Sigmoid colon (tissue), 4 donors: ENCODE data around the gene ZFYVE28.

ENCODE experiments used
- EP300 ChIP-seq, 4 donors: sonication (generic); formaldehyde crosslinking; IDR thresholded peaks; one replicate each; pipeline ENCODE4 v1.6.1; 2017; ENCODE audit warnings: antibody characterized with exemption in 4 of 4
- POLR2A ChIP-seq, 2 donors: fragments of 450-650 bp; IDR thresholded peaks; one replicate each; pipeline ENCODE4 v1.6.1; 2016; ENCODE audit warnings: antibody characterized with exemption in 2 of 2, mild to moderate bottlenecking in 2 of 2, moderate library complexity in 2 of 2
- POLR2AphosphoS5 ChIP-seq, 4 donors: sonication (generic); formaldehyde crosslinking; IDR thresholded peaks; one replicate each; pipeline ENCODE4 v1.6.1; 2017; ENCODE audit warnings: antibody characterized with exemption in 4 of 4
- TF ChIP-seq, protein P1 (sequence below), 4 experiments: fragments of 450-650 bp in 3 of 4; fragments of 200-600 bp in 1 of 4; IDR thresholded peaks; one replicate each; pipeline ENCODE4 v1.5.1; 2016 to 2019; ENCODE audit warnings: antibody characterized with exemption in 4 of 4, mild to moderate bottlenecking in 3 of 4, moderate library complexity in 2 of 4

DNA sequence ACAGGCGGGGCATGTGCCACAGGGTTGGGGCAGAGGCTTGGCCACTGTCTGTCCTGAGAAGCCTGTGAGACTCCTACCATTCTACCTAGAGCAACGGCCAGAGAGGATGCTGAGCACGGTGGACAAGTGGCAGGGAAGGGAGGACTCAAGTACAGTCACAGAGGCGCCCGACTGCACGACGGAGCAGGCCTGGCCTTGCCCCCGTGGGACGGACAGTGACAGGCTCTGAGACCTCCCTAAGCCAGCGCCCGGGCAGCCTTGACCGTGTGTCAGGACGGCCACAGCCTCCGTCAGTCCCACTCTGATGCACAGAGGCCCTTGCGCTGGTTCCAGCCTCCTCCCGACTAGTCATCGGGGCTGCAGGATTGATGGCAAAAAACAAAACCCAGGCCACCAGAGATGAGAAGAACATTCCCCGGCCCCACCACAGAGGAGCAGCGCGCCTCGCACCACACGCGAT, 119.9 kb downstream of the ZFYVE28 start:
- no peak for TF ChIP-seq POLR2A (IDR thresholded peaks at IDR 0.05)
- TF ChIP-seq, protein P1, sequence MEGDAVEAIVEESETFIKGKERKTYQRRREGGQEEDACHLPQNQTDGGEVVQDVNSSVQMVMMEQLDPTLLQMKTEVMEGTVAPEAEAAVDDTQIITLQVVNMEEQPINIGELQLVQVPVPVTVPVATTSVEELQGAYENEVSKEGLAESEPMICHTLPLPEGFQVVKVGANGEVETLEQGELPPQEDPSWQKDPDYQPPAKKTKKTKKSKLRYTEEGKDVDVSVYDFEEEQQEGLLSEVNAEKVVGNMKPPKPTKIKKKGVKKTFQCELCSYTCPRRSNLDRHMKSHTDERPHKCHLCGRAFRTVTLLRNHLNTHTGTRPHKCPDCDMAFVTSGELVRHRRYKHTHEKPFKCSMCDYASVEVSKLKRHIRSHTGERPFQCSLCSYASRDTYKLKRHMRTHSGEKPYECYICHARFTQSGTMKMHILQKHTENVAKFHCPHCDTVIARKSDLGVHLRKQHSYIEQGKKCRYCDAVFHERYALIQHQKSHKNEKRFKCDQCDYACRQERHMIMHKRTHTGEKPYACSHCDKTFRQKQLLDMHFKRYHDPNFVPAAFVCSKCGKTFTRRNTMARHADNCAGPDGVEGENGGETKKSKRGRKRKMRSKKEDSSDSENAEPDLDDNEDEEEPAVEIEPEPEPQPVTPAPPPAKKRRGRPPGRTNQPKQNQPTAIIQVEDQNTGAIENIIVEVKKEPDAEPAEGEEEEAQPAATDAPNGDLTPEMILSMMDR (IDR thresholded peaks at IDR 0.05), result no peak
- TF ChIP-seq POLR2AphosphoS5 (IDR thresholded peaks at IDR 0.05), result no peak
- TF ChIP-seq EP300 (IDR thresholded peaks at IDR 0.05), result no peak
